PC-3 (cell line): ENCODE results near the gene TTC7B. TPM values are rescaled to one million over a fixed set of nuclear protein-coding genes. Genes with fewer than 3 reads are reported as not detected.
A peak's percentile ranks its signal among the peaks of the same experiment; 100 is the strongest.

Experiments
- ATAC-seq: fragments of 200-7000 bp; cut with Tn5 transposase; 2 replicates; pipeline ENCODE4 v1.9.1; 2020; ENCODE audit warnings: mild to moderate bottlenecking, moderate library complexity
- BruUV-seq: library from RNA; stranded (reverse); fragments of 400-500 nt; replicated peaks from 2 replicates; lab custom pipeline; 2021; lab: Mats Ljungman, UMichigan
- CTCF ChIA-PET: fragments of 300-600 bp; sonication (Branson Sonifier 250); formaldehyde crosslinking; loops from one replicate; lab custom pipeline; 2022; ENCODE audit warnings: antibody characterized with exemption; lab: Charles Lee
- POLR2A ChIA-PET: fragments of 300-600 bp; sonication (Branson Sonifier 250); formaldehyde crosslinking; loops from one replicate; lab custom pipeline; 2022; ENCODE audit warnings: antibody characterized with exemption; ENCODE audit not compliant: unreplicated experiment; lab: Charles Lee
- DNase-seq: peaks from one replicate; pipeline ENCODE4 v3.0.0-alpha.2; 2015
- H2AFZ ChIP-seq: fragments of 300-600 bp; sonication (generic); 2 replicates; pipeline ENCODE4 v1.6.0; 2016; ENCODE audit warnings: antibody characterized with exemption, low read length
- H3F3A ChIP-seq: fragments of 300-600 bp; sonication (generic); one replicate; pipeline ENCODE4 v1.6.0; 2017; ENCODE audit warnings: antibody characterized with exemption, low read length, control low read depth, mild to moderate bottlenecking; ENCODE audit not compliant: unreplicated experiment
- H3K27ac ChIP-seq: fragments of 300-600 bp; sonication (generic); 2 replicates; pipeline ENCODE4 v1.5.1; 2016; ENCODE audit warnings: mild to moderate bottlenecking, low read length
- H3K27me3 ChIP-seq: fragments of 300-600 bp; sonication (generic); 2 replicates; pipeline ENCODE4 v1.6.1; 2016; ENCODE audit warnings: low read length, mixed read lengths
- H3K36me3 ChIP-seq: fragments of 300-600 bp; sonication (generic); 2 replicates; pipeline ENCODE4 v1.6.1; 2016; ENCODE audit warnings: low read depth, mixed run types, low read length, mixed read lengths
- H3K4me1 ChIP-seq: fragments of 300-600 bp; sonication (generic); 2 replicates; pipeline ENCODE4 v1.5.1; 2016; ENCODE audit warnings: low read length; ENCODE audit not compliant: insufficient read depth
- H3K4me2 ChIP-seq: fragments of 300-600 bp; sonication (generic); 2 replicates; pipeline ENCODE4 v1.6.0; 2016; ENCODE audit warnings: low read length
- H3K4me3 ChIP-seq: fragments of 300-600 bp; sonication (generic); 2 replicates; pipeline ENCODE4 v1.5.1; 2016; ENCODE audit warnings: mild to moderate bottlenecking, low read length, mixed read lengths
- H3K79me2 ChIP-seq: fragments of 300-600 bp; sonication (generic); 2 replicates; pipeline ENCODE4 v1.6.1; 2017; ENCODE audit warnings: low read length, mixed read lengths
- H3K9ac ChIP-seq: fragments of 300-600 bp; sonication (generic); 2 replicates; pipeline ENCODE4 v1.6.0; 2016; ENCODE audit warnings: mild to moderate bottlenecking, low read length
- H3K9me2 ChIP-seq: fragments of 300-600 bp; sonication (generic); replicated peaks from 2 replicates; pipeline ENCODE4 v1.6.1; 2016; ENCODE audit warnings: mixed run types, low read length, mixed read lengths
- H3K9me3 ChIP-seq: fragments of 300-600 bp; sonication (generic); 2 replicates; pipeline ENCODE4 v1.6.1; 2016; ENCODE audit warnings: low read length, mixed read lengths
- H4K20me1 ChIP-seq: fragments of 300-600 bp; sonication (generic); 2 replicates; pipeline ENCODE4 v1.6.1; 2016; ENCODE audit warnings: low read length, mixed read lengths
- EZH2 ChIP-seq: fragments of 300-600 bp; sonication (generic); IDR thresholded peaks from one replicate; pipeline ENCODE4 v1.6.1; 2017; ENCODE audit warnings: antibody characterized with exemption, mild to moderate bottlenecking, low read length; ENCODE audit not compliant: unreplicated experiment
- EZH2phosphoT487 ChIP-seq: fragments of 300-600 bp; sonication (generic); IDR thresholded peaks from 2 replicates; pipeline ENCODE4 v1.6.1; 2018; ENCODE audit warnings: mild to moderate bottlenecking, antibody characterized with exemption, low read length, borderline replicate concordance
- intact Hi-C: fragments of 100-400 bp; cut with micrococcal nuclease; formaldehyde crosslinking; loops from 2 replicates; pipeline ENCODE4 v1.9.0; 2023
- total RNA-seq: library from RNA; depleted of rRNA; stranded (reverse); fragments of >200 nt; gene quantifications from 2 replicates; pipeline ENCODE4 v1.2.3, GENCODE V29; 2014
- TF ChIP-seq, protein P1 (sequence below): fragments of 300-600 bp; sonication (generic); conservative IDR thresholded peaks from 2 replicates; pipeline ENCODE4 v1.5.1; 2017; ENCODE audit warnings: antibody characterized with exemption, low read depth, mild to moderate bottlenecking, low read length

The TTC7B gene
- total RNA-seq, 1 experiment from 2014 or later: 45.6 TPM

DNA sequence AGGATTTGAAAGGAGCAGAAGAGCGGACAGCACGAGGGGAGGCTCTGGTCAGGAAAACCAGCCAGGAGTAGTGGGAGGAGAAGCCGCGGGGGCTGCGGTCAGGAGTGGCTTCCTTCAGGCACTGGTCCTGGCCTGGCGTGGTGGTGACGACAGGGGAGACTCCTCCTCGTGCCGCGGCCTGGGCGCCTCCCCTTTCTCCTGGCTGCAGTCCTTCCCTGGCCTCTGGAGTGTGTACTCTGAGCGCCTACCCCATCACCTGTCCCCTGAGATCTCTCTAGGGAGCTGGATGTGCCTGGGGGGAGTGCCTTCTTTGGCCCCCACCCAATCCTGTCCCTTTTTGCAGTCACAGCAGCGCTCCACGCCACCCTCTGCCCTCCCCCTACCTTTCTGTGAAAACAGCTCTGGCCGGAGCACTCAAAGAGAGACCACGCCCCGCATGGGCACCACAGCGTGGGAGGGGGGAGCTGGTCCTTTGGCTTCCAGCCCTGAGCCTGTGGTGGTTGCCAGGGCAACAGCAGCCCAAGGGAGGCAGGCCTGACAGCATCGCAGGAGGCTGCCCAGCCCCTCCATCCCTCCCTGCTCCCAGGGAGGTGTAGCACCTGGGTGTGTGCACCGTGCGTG lies 293.5 kb downstream of the TTC7B start:
- Histone ChIP-seq H3F3A (no peaks in the 10 kb centered on the region), H2AFZ (peak overlapping the region; percentile 70), H3K27ac (no peak overlapping the region), H3K9me2 (no peaks in the 10 kb centered on the region), H3K79me2 (no peaks in the 10 kb centered on the region), H3K9me3 (no peaks in the 10 kb centered on the region), H3K4me1 (peaks cover 11% of the 10 kb centered on the region), H3K9ac (no peak overlapping the region), H3K27me3 (no peaks in the 10 kb centered on the region), H3K4me2 (peak overlapping the region; percentile 52), H3K36me3 (no peaks in the 10 kb centered on the region), H3K4me3 (no peak overlapping the region; the same call in 1 of the 2 replicates), H4K20me1 (no peaks in the 10 kb centered on the region)
- ATAC-seq (peak; percentile 58), DNase-seq (peak; percentile 72)
- no peak for TF ChIP-seq EZH2
- TF ChIP-seq, protein P1, sequence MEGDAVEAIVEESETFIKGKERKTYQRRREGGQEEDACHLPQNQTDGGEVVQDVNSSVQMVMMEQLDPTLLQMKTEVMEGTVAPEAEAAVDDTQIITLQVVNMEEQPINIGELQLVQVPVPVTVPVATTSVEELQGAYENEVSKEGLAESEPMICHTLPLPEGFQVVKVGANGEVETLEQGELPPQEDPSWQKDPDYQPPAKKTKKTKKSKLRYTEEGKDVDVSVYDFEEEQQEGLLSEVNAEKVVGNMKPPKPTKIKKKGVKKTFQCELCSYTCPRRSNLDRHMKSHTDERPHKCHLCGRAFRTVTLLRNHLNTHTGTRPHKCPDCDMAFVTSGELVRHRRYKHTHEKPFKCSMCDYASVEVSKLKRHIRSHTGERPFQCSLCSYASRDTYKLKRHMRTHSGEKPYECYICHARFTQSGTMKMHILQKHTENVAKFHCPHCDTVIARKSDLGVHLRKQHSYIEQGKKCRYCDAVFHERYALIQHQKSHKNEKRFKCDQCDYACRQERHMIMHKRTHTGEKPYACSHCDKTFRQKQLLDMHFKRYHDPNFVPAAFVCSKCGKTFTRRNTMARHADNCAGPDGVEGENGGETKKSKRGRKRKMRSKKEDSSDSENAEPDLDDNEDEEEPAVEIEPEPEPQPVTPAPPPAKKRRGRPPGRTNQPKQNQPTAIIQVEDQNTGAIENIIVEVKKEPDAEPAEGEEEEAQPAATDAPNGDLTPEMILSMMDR: no peak
- TF ChIP-seq EZH2phosphoT487: no peak
- ChIA-PET CTCF (interaction anchor here (0.5 to 1.0 kb wide), 2 partner anchors 9 to 175 kb away, joined by 3 to 5 read pairs; no protein-coding TSS in a partner anchor), POLR2A (interaction anchor here (0.6 kb wide), 1 partner anchor 114 kb away, joined by 5 read pairs; no protein-coding TSS in a partner anchor)
- intact Hi-C loops: no loop called here
- no TSS peak for BruUV-seq

DNA sequence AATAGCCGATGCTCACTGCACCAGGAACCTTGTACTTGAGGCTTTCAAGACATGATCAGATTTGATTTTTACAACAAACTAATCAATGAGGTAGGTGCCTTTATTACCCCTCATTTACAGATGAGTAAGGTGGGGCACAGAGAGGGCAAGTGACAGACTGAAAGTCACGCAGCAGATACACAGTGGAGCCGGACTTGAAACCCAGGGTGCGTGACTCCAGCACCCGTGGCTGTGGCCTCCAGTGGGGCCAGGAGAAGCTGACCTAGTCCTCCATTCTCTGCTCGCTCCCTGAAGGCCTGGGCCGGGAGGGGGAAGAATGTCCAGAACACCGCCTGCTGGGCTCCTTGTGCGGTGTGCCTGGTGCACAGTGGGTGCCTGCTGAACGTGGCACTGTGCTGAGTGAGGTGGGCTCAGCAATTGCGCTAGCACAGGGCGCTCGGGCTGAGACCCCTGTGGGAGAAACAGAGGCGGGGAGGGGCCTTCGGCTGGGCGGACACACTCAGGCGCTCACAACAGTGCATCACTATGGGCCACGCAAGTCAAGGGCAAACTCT lies 294.2 kb downstream of the TTC7B start:
- H2AFZ ChIP-seq: no peak overlapping the region
- no peak overlapping the region for H3K4me2 ChIP-seq
- no peaks in the 10 kb centered on the region for H3K27me3 ChIP-seq
- no peak for ATAC-seq
- intact Hi-C loops: no loop called here
- no peaks in the 10 kb centered on the region for H3K9me2 ChIP-seq
- H3K4me1 ChIP-seq: peaks cover 11% of the 10 kb centered on the region
- H4K20me1 ChIP-seq: no peaks in the 10 kb centered on the region
- no peak overlapping the region for H3K4me3 ChIP-seq
- ChIA-PET CTCF (interaction anchor here (0.5 kb wide), 1 partner anchor 176 kb away, joined by 3 read pairs; no protein-coding TSS in a partner anchor), POLR2A (no interaction called here)
- H3K79me2 ChIP-seq: no peaks in the 10 kb centered on the region
- H3K9ac ChIP-seq: no peak overlapping the region
- H3K27ac ChIP-seq: no peak overlapping the region
- DNase-seq: no peak
- TF ChIP-seq, protein P1: no peak
- TF ChIP-seq EZH2phosphoT487 (no peak), EZH2 (no peak)
- H3F3A ChIP-seq: no peaks in the 10 kb centered on the region
- no peaks in the 10 kb centered on the region for H3K9me3 ChIP-seq
- BruUV-seq: no TSS peak
- H3K36me3 ChIP-seq: no peaks in the 10 kb centered on the region
